Transverse colon (tissue), 4 donors: Measurements from ENCODE around the gene MDH2. TPM values are rescaled to one million over a fixed set of nuclear protein-coding genes. Genes with fewer than 3 reads are reported as not detected.
"Not testable (repeated sequence)": the region's sequence is repeated elsewhere in the genome, so short reads cannot be mapped to it uniquely, and the experiment has no call there.

ENCODE experiments used
- DNase-seq: peaks from one replicate; pipeline ENCODE4 v3.0.0-alpha.2; 2019
- H3K27ac ChIP-seq, 4 donors: fragments of 200-600 bp; sonication (generic); 2 replicates each; pipeline ENCODE4 v1.5.1; 2016 to 2018; ENCODE audit warnings: inconsistent platforms in 4 of 4
- H3K27me3 ChIP-seq: fragments of 200-600 bp; sonication (generic); 2 replicates; pipeline ENCODE4 v1.5.1; 2017; ENCODE audit warnings: inconsistent platforms
- H3K36me3 ChIP-seq, 4 donors: fragments of 200-600 bp; sonication (generic); 2 replicates each; pipeline ENCODE4 v1.5.1; 2017 to 2019; ENCODE audit warnings: inconsistent platforms in 4 of 4
- H3K4me1 ChIP-seq, 4 donors: fragments of 200-600 bp; sonication (generic); 2 replicates each; pipeline ENCODE4 v1.5.1; 2017 to 2020; ENCODE audit warnings: inconsistent platforms in 4 of 4
- H3K4me3 ChIP-seq, 4 donors: fragments of 200-600 bp; sonication (generic); 1 replicate in 1 of 4; 2 replicates in 3 of 4; pipeline versions ENCODE4 v1.5.1 to v1.6.1; 2017 to 2019; ENCODE audit warnings: inconsistent platforms in 4 of 4
- H3K9me3 ChIP-seq, 2 donors: fragments of 200-600 bp; sonication (generic); 2 replicates each; pipeline ENCODE4 v1.5.1; 2017 to 2019; ENCODE audit warnings: inconsistent platforms in 2 of 2
- CTCF ChIP-seq, 5 experiments: fragments of 200-600 bp in 3 of 5; fragments of 450-650 bp in 2 of 5; sonication (generic) in 3 of 5; IDR thresholded peaks; 1 replicate in 2 of 5; 2 replicates in 3 of 5; pipeline ENCODE4 v1.5.1; 2016 to 2017; ENCODE audit warnings: antibody characterized with exemption in 5 of 5, inconsistent platforms in 3 of 5, mild to moderate bottlenecking in 2 of 5, moderate library complexity in 1 of 5
- EP300 ChIP-seq: sonication (generic); formaldehyde crosslinking; IDR thresholded peaks from one replicate; pipeline ENCODE4 v1.6.1; 2017; ENCODE audit warnings: antibody characterized with exemption, low read depth
- POLR2A ChIP-seq: fragments of 450-650 bp; IDR thresholded peaks from one replicate; pipeline ENCODE4 v1.6.1; 2016; ENCODE audit warnings: antibody characterized with exemption, mild to moderate bottlenecking, moderate library complexity
- POLR2AphosphoS5 ChIP-seq, 3 donors: sonication (generic); formaldehyde crosslinking; IDR thresholded peaks; one replicate each; pipeline ENCODE4 v1.6.1; 2016; ENCODE audit warnings: antibody characterized with exemption in 3 of 3
- WGBS, 2 donors: methylation state at CpG; one replicate each; pipeline ENCODE4 v1.1.5; 2018; ENCODE audit warnings: low coverage in 1 of 2; 5-methylcytosine and 5-hydroxymethylcytosine counted together
- in situ Hi-C, 4 donors: fragments of 200-750 bp; cut with MboI; loops; one replicate each; pipeline versions ENCODE4 v1.15.0 to v1.15.1; 2017; ENCODE audit warnings: low sequenced_read_pairs in 3 of 4, low pct_ligation_motif_present in 1 of 4, low pct_unique_long_range_greater_than_20kb in 1 of 4
- intact Hi-C: fragments of 100-400 bp; cut with DNase I; formaldehyde crosslinking; loops from one replicate; pipeline ENCODE4 v1.15.1; 2023; ENCODE audit warnings: low total_unique reads
- total RNA-seq, 4 donors: library from RNA; depleted of rRNA; stranded (reverse); fragments of >200 nt; gene quantifications; one replicate each; pipeline ENCODE4 v1.1.0, GENCODE V29; 2016

MDH2 gene
- total RNA-seq, 4 donors from 2014 or later, result 144 to 308 (median 152) TPM

GRCh38 chr7:76089865-76090475 is 42.1 kb downstream of the MDH2 start:
- no peak for DNase-seq
- Histone ChIP-seq H3K36me3 (no peaks in the 10 kb centered on the region), H3K4me1 (no peaks in the 10 kb centered on the region), H3K9me3 (no peaks in the 10 kb centered on the region), H3K27ac (no peak overlapping the region), H3K27me3 (no peaks in the 10 kb centered on the region), H3K4me3 (no peak overlapping the region)
- 84 to 90% methylated on average over 7 to 10 of the region's 10 CpGs for WGBS, 2 donors
- no peak for TF ChIP-seq POLR2AphosphoS5 (IDR thresholded peaks at IDR 0.05)
- TF ChIP-seq CTCF (IDR thresholded peaks at IDR 0.05), result no peak
- TF ChIP-seq EP300, result no peak
- in situ Hi-C loops (no loop called here), intact Hi-C loops (no loop called here)

- WGBS, 2 donors, result 93 to 100% methylated on average over 1 to 5 of the region's 5 CpGs
- in situ Hi-C loops, result no loop called here
- H3K4me1 ChIP-seq, result no peaks in the 10 kb centered on the region
- no peak overlapping the region for H3K27ac ChIP-seq
- H3K27me3 ChIP-seq, result no peaks in the 10 kb centered on the region
- no peak overlapping the region for H3K4me3 ChIP-seq
- intact Hi-C loops, result no loop called here
- no peak for DNase-seq
- H3K36me3 ChIP-seq, result no peaks in the 10 kb centered on the region
- no peaks in the 10 kb centered on the region for H3K9me3 ChIP-seq
- TF ChIP-seq EP300 (no peak), CTCF (IDR thresholded peaks at IDR 0.05) (no peak), POLR2A (no peak), POLR2AphosphoS5 (IDR thresholded peaks at IDR 0.05) (no peak)
Measured at GRCh38 chr7:76091506-76091905, 43.6 kb downstream of the MDH2 start.

- in situ Hi-C loops, DNase-seq, H3K9me3 ChIP-seq, H3K36me3 ChIP-seq, H3K27me3 ChIP-seq, intact Hi-C loops, H3K27ac ChIP-seq, H3K4me1 ChIP-seq, H3K4me3 ChIP-seq: not testable (repeated sequence)
- 72 to 91% methylated on average over 3 to 5 of the region's 5 CpGs for WGBS, 2 donors
Measured at GRCh38 chr7:76093531-76093930, 45.6 kb downstream of the MDH2 start.

GRCh38 chr7:76094326-76094725 is 46.4 kb downstream of the MDH2 start:
- H3K36me3 ChIP-seq, H3K27ac ChIP-seq, H3K9me3 ChIP-seq, H3K27me3 ChIP-seq, H3K4me1 ChIP-seq, intact Hi-C loops, in situ Hi-C loops, H3K4me3 ChIP-seq, DNase-seq: not testable (repeated sequence)
- WGBS, 2 donors, result 84 to 100% methylated on average over 2 to 5 of the region's 5 CpGs

- H3K4me3 ChIP-seq, result no peak overlapping the region
- no peak for DNase-seq
- in situ Hi-C loops, result no loop called here
- WGBS, 2 donors, result 79 to 87% methylated on average over 2 to 3 of the region's 3 CpGs
- H3K36me3 ChIP-seq, result no peaks in the 10 kb centered on the region
- H3K27ac ChIP-seq, result no peak overlapping the region
- no peak for TF ChIP-seq CTCF (IDR thresholded peaks at IDR 0.05)
- intact Hi-C loops, result loop anchor here (1.0 kb wide), 1 partner anchor 10 kb away; no protein-coding TSS in a partner anchor
- no peaks in the 10 kb centered on the region for H3K9me3 ChIP-seq
- no peaks in the 10 kb centered on the region for H3K27me3 ChIP-seq
- H3K4me1 ChIP-seq, result no peaks in the 10 kb centered on the region
Measured at GRCh38 chr7:76095908-76096307, 48.0 kb downstream of the MDH2 start.

GRCh38 chr7:76101693-76102437 is 54.0 kb downstream of the MDH2 start:
- intact Hi-C loops, H3K27me3 ChIP-seq, H3K36me3 ChIP-seq, H3K27ac ChIP-seq, H3K4me1 ChIP-seq, in situ Hi-C loops, DNase-seq, H3K9me3 ChIP-seq, H3K4me3 ChIP-seq: not testable (repeated sequence)
- 50 to 82% methylated on average over 1 to 12 of the region's 12 CpGs for WGBS, 2 donors

GRCh38 chr7:76103788-76104187 is 55.9 kb downstream of the MDH2 start:
- H3K9me3 ChIP-seq, H3K4me3 ChIP-seq, H3K27me3 ChIP-seq, H3K27ac ChIP-seq, DNase-seq, H3K36me3 ChIP-seq, in situ Hi-C loops, intact Hi-C loops: not testable (repeated sequence)
- WGBS, 2 donors, result 98 to 100% methylated on average over 2 of the region's 2 CpGs
- H3K4me1 ChIP-seq, result peaks cover 5 to 21% (median 14%) of the 10 kb centered on the region in 4 donors
